Stimulated activated CD4-positive, alpha-beta T cell treated with anti-CD3 and anti-CD28 coated beads, TNF-alpha, amount 100 ng/mL, for 48 hours (primary cell): Measurements from ENCODE around the gene SNRPA1.
A peak's percentile ranks its signal among the peaks of the same experiment; 100 is the strongest.
"Not testable (repeated sequence)": the region's sequence is repeated elsewhere in the genome, so short reads cannot be mapped to it uniquely, and the experiment has no call there.

Experiments used
- DNase-seq, 3 donors: peaks; one replicate each; pipeline ENCODE4 v3.0.0-alpha.2; 2020; ENCODE audit warnings: low read depth in 3 of 3

Gene SNRPA1

DNA sequence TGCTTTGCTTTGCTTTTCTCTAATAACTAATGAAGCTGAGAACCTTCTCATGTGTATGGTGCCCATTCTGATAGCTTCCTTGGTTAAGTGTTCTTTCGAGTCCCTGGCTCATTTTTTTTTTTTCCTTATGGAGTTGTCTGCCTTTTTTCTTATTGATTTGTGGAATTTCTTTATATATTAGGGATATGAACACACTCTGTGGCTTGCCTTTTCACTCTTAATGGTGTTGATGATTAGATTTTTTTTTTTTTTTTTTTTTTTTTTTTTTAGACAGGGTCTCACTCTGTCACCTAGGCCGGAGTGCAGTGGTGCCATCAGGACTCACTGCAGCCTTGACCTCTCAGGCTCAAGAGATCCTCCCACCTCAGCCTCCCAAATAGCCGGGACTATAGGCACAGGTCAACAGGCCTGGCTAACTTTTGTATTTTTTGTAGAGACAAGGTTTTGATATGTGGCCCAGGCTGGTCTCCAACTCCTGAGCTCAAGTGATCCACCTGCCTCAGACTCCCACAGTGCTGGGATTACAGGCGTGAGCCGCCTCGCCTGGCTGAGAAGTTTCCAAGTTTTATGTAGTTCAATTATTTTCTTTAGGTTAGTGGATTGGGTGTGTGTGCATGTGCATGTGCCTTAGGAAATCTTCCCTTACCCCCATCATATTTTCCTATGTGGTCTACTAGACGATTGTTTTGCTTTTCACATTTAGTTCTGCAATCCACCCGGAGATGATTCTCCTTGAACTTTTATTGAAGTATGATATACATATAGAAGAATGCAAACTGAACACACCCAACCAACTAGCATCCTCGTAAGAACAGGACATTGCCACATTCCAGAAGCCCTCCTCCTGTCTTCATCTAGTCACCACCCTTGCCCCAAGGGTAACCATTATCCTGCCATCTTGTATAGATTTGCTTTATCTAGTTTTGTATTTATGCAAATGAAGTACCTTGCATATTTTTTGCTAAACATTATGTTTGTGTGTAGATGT lies 1.7 kb upstream of the SNRPA1 start:
- DNase-seq = no peak

- DNase-seq = no peak
Observed at GRCh38 chr15:101295607-101296161, 636 bp upstream of the SNRPA1 start.

GRCh38 chr15:101293122-101293521 lies 1.9 kb downstream of the SNRPA1 start:
- no peak for DNase-seq

- no peak for DNase-seq
Observed at GRCh38 chr15:101288905-101289513, 6.0 kb downstream of the SNRPA1 start.

GRCh38 chr15:101287342-101287741 lies 7.7 kb downstream of the SNRPA1 start:
- not testable (repeated sequence) for DNase-seq

DNA sequence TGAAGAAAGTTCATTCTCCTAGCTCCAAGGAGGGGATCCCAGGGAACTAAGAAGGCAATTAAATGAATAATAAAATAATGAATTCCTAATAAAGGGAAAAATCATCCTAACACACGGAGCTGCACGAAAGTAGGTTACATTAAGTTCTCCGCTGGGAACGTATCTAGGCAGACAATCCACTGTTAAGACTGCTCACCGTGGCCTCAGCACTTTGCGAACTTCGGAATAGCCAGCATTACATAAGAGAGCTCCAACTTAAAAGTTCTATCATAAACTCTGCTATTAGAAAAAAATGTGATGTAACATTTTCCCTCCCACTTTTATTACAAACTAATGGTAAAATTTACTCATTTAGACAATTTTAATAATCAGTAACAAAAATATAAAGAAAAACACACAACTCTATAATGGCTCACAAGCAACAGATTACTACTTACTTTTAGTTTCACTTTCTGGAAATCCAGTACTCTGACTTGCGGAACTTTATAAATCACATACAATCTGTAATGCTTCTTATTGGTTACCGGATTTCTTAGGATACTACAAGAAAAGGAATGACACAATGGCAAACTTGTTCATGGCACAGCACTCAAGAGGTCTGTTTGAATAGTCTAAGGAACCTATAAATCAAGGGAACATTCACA lies 8.5 kb downstream of the SNRPA1 start:
- DNase-seq = no peak

GRCh38 chr15:101283931-101284330 lies 11.1 kb downstream of the SNRPA1 start:
- DNase-seq = no peak

- no peak for DNase-seq
Observed at GRCh38 chr15:101280007-101280406, 15.0 kb downstream of the SNRPA1 start.

DNA sequence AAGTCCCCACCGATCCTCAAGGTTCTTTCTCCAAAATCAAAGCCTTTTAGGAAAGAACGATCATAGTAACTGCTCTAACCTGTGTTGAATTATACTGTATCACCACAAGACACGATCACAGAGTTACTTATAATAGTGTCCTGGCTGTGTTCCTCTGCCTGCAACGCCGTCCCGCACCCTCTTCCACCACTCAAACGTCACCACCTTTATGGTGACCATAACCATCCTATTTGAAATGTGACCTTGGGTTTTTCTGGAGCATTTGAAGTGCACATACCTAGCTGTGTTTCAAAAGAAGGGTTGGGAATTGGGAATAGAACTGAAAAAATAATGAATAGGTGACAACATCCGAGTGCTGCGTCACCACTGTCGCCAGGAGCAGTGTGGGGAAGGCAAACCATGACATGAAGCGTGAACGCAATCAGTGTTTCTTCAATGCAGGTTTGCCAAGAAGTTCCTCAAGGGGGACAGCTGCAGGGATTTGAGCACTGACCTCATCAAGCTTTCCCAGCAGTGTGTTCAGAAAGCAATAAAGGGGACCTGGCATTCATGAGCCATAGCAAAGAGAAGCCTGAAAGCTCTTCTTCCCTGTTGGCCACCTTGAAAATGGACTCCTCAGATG lies 17.0 kb downstream of the SNRPA1 start:
- no peak for DNase-seq

- peak; percentile 71 to 92 (median 72) for DNase-seq
Observed at GRCh38 chr15:101277038-101277822, 17.8 kb downstream of the SNRPA1 start, which contains the start of gene SELENOS. SELENOS (minus strand) TSS chr15:101277485; CDS start chr15:101277417, 68 bp downstream.

DNA sequence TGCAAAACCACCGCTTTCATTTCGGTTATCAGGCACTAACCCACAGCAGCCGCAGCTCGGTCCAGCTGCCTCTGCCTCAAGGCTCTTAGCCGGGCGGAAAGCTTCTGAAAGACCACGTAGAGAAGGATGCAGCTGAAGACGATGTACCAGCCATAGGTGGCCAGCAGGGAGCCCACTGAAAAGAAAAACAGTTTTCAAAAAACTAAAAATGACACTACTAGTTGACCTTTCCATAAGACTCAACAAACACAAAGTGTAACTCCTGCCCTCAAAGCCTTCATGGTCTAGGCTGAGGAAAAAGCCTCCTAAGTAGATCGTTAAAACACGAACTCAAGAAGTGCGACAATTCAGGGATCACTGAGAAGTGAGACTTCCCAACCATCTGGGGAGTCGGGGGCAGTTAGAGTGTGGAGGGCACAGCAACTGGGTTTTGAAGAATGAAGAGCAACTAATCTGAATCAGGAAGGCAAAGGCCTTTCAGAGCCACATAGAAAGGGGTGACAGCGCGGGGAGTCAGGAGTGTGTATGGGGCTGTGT lies 18.5 kb downstream of the SNRPA1 start:
- no peak for DNase-seq

GRCh38 chr15:101275018-101275417 lies 20.0 kb downstream of the SNRPA1 start:
- no peak for DNase-seq

GRCh38 chr15:101273534-101273933 lies 21.5 kb downstream of the SNRPA1 start:
- no peak for DNase-seq

DNA sequence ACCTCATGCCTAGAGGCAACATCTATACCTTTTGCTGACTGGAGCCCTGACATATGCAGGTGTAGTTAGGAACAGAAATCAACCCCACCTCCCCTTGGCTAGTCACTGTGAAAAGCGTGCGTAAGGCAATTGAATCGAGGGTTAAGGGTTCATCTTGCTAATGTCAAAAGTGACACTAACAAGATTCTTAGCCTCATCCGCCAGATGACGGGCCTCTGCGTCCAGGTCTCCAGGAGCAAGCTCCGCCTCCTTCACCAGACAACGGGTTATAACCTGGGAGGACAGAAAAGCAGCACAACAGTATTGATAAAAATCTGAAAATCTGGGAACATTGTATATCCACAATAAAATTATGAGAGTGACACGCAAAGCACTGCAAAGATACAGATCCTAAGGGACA lies 22.5 kb downstream of the SNRPA1 start:
- DNase-seq = no peak

DNA sequence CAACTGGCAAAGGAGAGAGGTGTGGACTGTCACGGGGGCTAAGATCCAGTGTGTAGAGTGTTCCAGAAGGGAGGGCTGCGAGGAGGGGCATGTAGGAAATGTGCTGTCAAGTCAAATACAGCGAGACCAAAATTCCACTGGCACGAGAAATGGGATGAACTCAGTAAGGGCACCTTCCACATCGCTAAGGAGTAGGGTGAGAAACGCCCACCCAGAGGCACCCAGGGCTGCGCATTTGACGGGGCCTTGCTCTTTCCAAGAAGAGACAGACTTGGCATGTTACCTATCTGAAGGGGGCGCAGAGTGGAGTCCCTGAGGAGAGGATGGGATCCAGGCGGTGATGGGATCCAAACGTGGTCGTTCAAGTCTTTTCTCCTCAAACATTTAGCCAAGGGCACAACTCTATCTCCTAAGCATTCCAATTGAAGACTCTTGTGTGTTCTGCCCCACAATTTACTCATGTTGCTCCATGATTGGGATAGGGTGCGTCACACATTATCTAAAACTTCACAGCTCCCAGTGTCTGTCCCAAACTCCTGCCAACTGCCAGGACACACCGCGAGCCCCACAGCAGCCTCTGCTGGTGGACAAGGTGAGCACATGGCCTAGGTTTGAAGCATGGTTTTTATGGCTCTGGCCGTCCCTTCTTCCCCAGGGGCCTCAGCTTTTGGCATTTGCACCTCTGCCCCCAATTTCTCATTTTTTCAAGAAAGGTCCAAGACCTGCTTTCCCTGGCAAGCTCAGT lies 25.4 kb downstream of the SNRPA1 start:
- DNase-seq = no peak

GRCh38 chr15:101267320-101268104 lies 27.5 kb downstream of the SNRPA1 start:
- DNase-seq = no peak

DNA sequence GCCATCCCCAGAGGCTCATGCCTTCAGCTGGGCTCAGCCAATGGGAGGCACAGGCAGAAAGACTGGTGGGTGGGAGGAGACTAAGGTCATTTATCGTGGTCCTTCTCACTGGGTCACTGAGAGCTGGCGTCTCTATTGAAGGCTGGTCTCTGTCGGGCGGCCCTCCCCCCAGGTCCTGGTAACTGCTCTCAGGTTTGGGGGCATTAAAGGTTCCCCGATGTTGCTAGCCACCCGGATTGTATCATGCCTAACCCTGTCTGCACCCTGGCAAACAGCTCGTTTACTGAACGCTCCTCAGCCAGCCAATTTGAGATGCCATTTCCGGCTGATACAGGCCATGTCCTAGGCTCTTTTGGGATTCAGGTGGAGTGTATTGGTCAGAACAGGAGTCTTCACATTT lies 28.3 kb downstream of the SNRPA1 start:
- no peak for DNase-seq

DNA sequence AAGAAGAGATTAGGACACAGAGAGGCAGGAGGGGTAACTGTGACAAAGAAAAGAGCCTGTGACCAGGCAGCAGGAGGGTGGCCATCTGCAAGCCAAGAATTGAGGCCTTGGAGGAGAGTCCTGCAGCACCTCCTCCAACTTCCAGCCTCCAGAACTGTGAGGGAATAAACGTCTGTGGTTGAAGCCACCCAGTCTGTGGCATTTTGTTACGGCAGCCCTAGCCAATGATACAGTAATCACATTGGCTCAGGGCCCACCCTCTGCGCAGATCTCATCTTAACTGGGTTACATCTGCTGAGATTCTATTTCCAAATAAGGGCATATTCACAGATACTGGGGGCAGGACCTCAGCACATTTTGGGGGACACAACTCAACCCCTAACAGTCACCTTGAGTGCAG lies 29.0 kb downstream of the SNRPA1 start:
- DNase-seq = no peak
